Tibial nerve (tissue), 4 donors: ENCODE data around the gene EP400. TPM values are rescaled to one million over a fixed set of nuclear protein-coding genes. Genes with fewer than 3 reads are reported as not detected.
"Not testable (repeated sequence)": the region's sequence is repeated elsewhere in the genome, so short reads cannot be mapped to it uniquely, and the experiment has no call there.

ENCODE experiments used
- DNase-seq, 2 donors: peaks; one replicate each; pipeline ENCODE4 v3.0.0-alpha.2; 2019; ENCODE audit warnings: low spot score in 2 of 2
- H3K27ac ChIP-seq, 4 donors: fragments of 200-600 bp; sonication (generic) in 3 of 4; one replicate each; pipeline ENCODE4 v1.5.1; 2017 to 2019; ENCODE audit warnings: mild to moderate bottlenecking in 1 of 4
- H3K27me3 ChIP-seq, 2 donors: fragments of 200-600 bp; sonication (generic) in 1 of 2; one replicate each; pipeline versions ENCODE4 v1.5.1 to v1.6.0; 2017 to 2019
- H3K36me3 ChIP-seq, 3 donors: fragments of 200-600 bp; sonication (generic); one replicate each; pipeline ENCODE4 v1.5.1; 2018 to 2019
- H3K4me1 ChIP-seq, 4 donors: fragments of 200-600 bp; sonication (generic) in 3 of 4; one replicate each; pipeline ENCODE4 v1.5.1; 2017 to 2019
- H3K4me3 ChIP-seq, 4 donors: fragments of 200-600 bp; sonication (generic) in 3 of 4; one replicate each; pipeline ENCODE4 v1.5.1; 2017 to 2019; ENCODE audit warnings: mild to moderate bottlenecking in 1 of 4, moderate library complexity in 1 of 4
- H3K9me3 ChIP-seq, 4 donors: fragments of 200-600 bp; sonication (generic) in 3 of 4; one replicate each; pipeline ENCODE4 v1.5.1; 2017 to 2019
- CTCF ChIP-seq, 5 experiments: fragments of 200-600 bp in 3 of 5; fragments of 450-650 bp in 2 of 5; sonication (generic) in 3 of 5; IDR thresholded peaks; one replicate each; pipeline ENCODE4 v1.5.1; 2016 to 2019; ENCODE audit warnings: antibody characterized with exemption in 5 of 5, mild to moderate bottlenecking in 3 of 5, moderate library complexity in 2 of 5
- EP300 ChIP-seq, 2 donors: sonication (generic); formaldehyde crosslinking; IDR thresholded peaks; one replicate each; pipeline ENCODE4 v1.6.1; 2017; ENCODE audit warnings: antibody characterized with exemption in 2 of 2, mild to moderate bottlenecking in 1 of 2
- POLR2A ChIP-seq, 2 donors: fragments of 450-650 bp; IDR thresholded peaks; one replicate each; pipeline ENCODE4 v1.6.1; 2017; ENCODE audit warnings: antibody characterized with exemption in 2 of 2, mild to moderate bottlenecking in 2 of 2, moderate library complexity in 2 of 2
- WGBS, 2 donors: methylation state at CpG; one replicate each; pipeline ENCODE4 v1.1.5; 2018; 5-methylcytosine and 5-hydroxymethylcytosine counted together
- total RNA-seq, 4 donors: library from RNA; depleted of rRNA; stranded (reverse); fragments of >200 nt; gene quantifications; one replicate each; pipeline ENCODE4 v1.1.0, GENCODE V29; 2016

The EP400 gene
- total RNA-seq, 4 donors from 2014 or later, result 27.8 to 41.4 (median 32.2) TPM

GRCh38 chr12:132078190-132078589 is 128.4 kb downstream of the EP400 start:
- Histone ChIP-seq H3K27me3 (no peaks in the 10 kb centered on the region), H3K4me3 (no peak overlapping the region), H3K4me1 (peaks cover 0 to 5% (median 0%) of the 10 kb centered on the region in 4 donors), H3K27ac (no peak overlapping the region), H3K9me3 (no peaks in the 10 kb centered on the region), H3K36me3 (peaks cover 2 to 76% (median 17%) of the 10 kb centered on the region in 3 donors)
- no peak for DNase-seq
- WGBS, 2 donors, result 64 to 66% methylated on average over 6 of the region's 6 CpGs
- TF ChIP-seq POLR2A (IDR thresholded peaks at IDR 0.05) (no peak), EP300 (IDR thresholded peaks at IDR 0.05) (no peak), CTCF (IDR thresholded peaks at IDR 0.05) (no peak)

GRCh38 chr12:132079200-132079599 is 129.5 kb downstream of the EP400 start:
- peaks cover 2 to 67% (median 17%) of the 10 kb centered on the region in 3 donors for H3K36me3 ChIP-seq
- WGBS, 2 donors, result 88 to 94% methylated on average over 8 of the region's 8 CpGs
- peaks cover 0 to 12% (median 3%) of the 10 kb centered on the region in 4 donors for H3K4me1 ChIP-seq
- H3K4me3 ChIP-seq, result no peak overlapping the region
- no peaks in the 10 kb centered on the region for H3K9me3 ChIP-seq
- no peak for DNase-seq
- TF ChIP-seq POLR2A (IDR thresholded peaks at IDR 0.05), result no peak
- TF ChIP-seq CTCF (IDR thresholded peaks at IDR 0.05), result no peak
- TF ChIP-seq EP300 (IDR thresholded peaks at IDR 0.05), result no peak
- no peaks in the 10 kb centered on the region for H3K27me3 ChIP-seq
- no peak overlapping the region for H3K27ac ChIP-seq

GRCh38 chr12:132079695-132080094 is 130.0 kb downstream of the EP400 start:
- 87% methylated on average over 12 of the region's 12 CpGs for WGBS, 2 donors
- no peak for DNase-seq
- Histone ChIP-seq H3K4me3 (no peak overlapping the region), H3K27me3 (no peaks in the 10 kb centered on the region), H3K4me1 (peaks cover 0 to 12% (median 3%) of the 10 kb centered on the region in 4 donors), H3K27ac (no peak overlapping the region), H3K36me3 (peaks cover 2 to 62% (median 15%) of the 10 kb centered on the region in 3 donors), H3K9me3 (no peaks in the 10 kb centered on the region)
- no peak for TF ChIP-seq CTCF (IDR thresholded peaks at IDR 0.05)
- TF ChIP-seq POLR2A (IDR thresholded peaks at IDR 0.05), result no peak
- no peak for TF ChIP-seq EP300 (IDR thresholded peaks at IDR 0.05)

- DNase-seq, H3K27me3 ChIP-seq, H3K9me3 ChIP-seq, H3K4me3 ChIP-seq, H3K27ac ChIP-seq: not testable (repeated sequence)
- 66 to 69% methylated on average over 7 of the region's 7 CpGs for WGBS, 2 donors
- Histone ChIP-seq H3K4me1 (peaks cover 0 to 20% (median 6%) of the 10 kb centered on the region in 4 donors), H3K36me3 (peaks cover under 1 to 54% (median 8%) of the 10 kb centered on the region in 3 donors)
Observed at GRCh38 chr12:132080515-132080914, 130.8 kb downstream of the EP400 start.

- no peak for TF ChIP-seq CTCF (IDR thresholded peaks at IDR 0.05)
- TF ChIP-seq POLR2A (IDR thresholded peaks at IDR 0.05), result no peak
- no peak for TF ChIP-seq EP300 (IDR thresholded peaks at IDR 0.05)
- Histone ChIP-seq H3K4me3 (no peak overlapping the region), H3K4me1 (peaks cover 0 to 27% (median 6%) of the 10 kb centered on the region in 4 donors), H3K9me3 (no peaks in the 10 kb centered on the region), H3K36me3 (peaks cover 0 to 45% (median 8%) of the 10 kb centered on the region in 3 donors), H3K27me3 (no peaks in the 10 kb centered on the region), H3K27ac (no peak overlapping the region)
- DNase-seq, result no peak
- 83 to 84% methylated on average over 9 of the region's 9 CpGs for WGBS, 2 donors
Observed at GRCh38 chr12:132081423-132081822, 131.7 kb downstream of the EP400 start.

- Histone ChIP-seq H3K9me3 (no peaks in the 10 kb centered on the region), H3K27ac (peak overlapping the region in 1 of 4 donors; percentile 42), H3K4me1 (peaks cover 0 to 22% (median 6%) of the 10 kb centered on the region in 4 donors), H3K4me3 (peak overlapping the region; percentile 39 to 98 (median 90)), H3K27me3 (no peaks in the 10 kb centered on the region), H3K36me3 (peaks cover 0 to 23% (median 0%) of the 10 kb centered on the region in 3 donors)
- WGBS, 2 donors, result 15 to 16% methylated on average over 8 of the region's 8 CpGs
- DNase-seq, result no peak
- no peak for TF ChIP-seq CTCF (IDR thresholded peaks at IDR 0.05)
- TF ChIP-seq EP300 (IDR thresholded peaks at IDR 0.05), result no peak
- no peak for TF ChIP-seq POLR2A (IDR thresholded peaks at IDR 0.05)
Observed at GRCh38 chr12:132083614-132083940, 133.8 kb downstream of the EP400 start.
